Measurements from ENCODE around the gene PITPNC1.
"Not testable (repeated sequence)": the region's sequence is repeated elsewhere in the genome, so short reads cannot be mapped to it uniquely, and the experiment has no call there.

GRCh38 chr17:67630836-67631235 lies 253.8 kb downstream of the PITPNC1 start:
- TF ChIP-seq CTCF (IDR thresholded peaks at IDR 0.05); ZFX (IDR thresholded peaks at IDR 0.05; ENCODE audit: borderline replicate concordance): not testable (repeated sequence)
